OCI-LY7 (cell line): ENCODE measurements around the gene NAA10. TPM values are rescaled to one million over a fixed set of nuclear protein-coding genes. Genes with fewer than 3 reads are reported as not detected.
A peak's percentile ranks its signal among the peaks of the same experiment; 100 is the strongest.

Experiments used
- BruUV-seq: library from RNA; stranded (reverse); fragments of 400-500 nt; replicated peaks from 2 replicates; lab custom pipeline; 2021; lab: Mats Ljungman, UMichigan
- CTCF ChIA-PET: fragments of 300-600 bp; sonication (Branson Sonifier 250); formaldehyde crosslinking; loops from one replicate; lab custom pipeline; 2022; ENCODE audit warnings: antibody characterized with exemption; ENCODE audit not compliant: unreplicated experiment; lab: Charles Lee
- POLR2A ChIA-PET: fragments of 300-600 bp; sonication (Branson Sonifier 250); formaldehyde crosslinking; loops from one replicate; lab custom pipeline; 2022; ENCODE audit warnings: antibody characterized with exemption; lab: Charles Lee
- DNase-seq: peaks from one replicate; pipeline ENCODE4 v3.0.0-alpha.2; 2015; ENCODE audit warnings: low spot score
- H2AFZ ChIP-seq: fragments of 200-600 bp; sonication (generic), shearing (Covaris generic); 2 replicates; pipeline ENCODE4 v1.6.1; 2014; ENCODE audit warnings: mild to moderate bottlenecking, antibody characterized with exemption, low read length, moderate library complexity
- H3K27ac ChIP-seq: fragments of 200-600 bp; sonication (generic); 2 replicates; pipeline ENCODE4 v1.5.1; 2014; ENCODE audit warnings: mixed run types, low read depth, mild to moderate bottlenecking, moderate library complexity, low read length, inconsistent platforms; ENCODE audit not compliant: poor library complexity, severe bottlenecking
- H3K36me3 ChIP-seq: fragments of 200-600 bp; sonication (generic); 2 replicates; pipeline ENCODE4 v1.6.1; 2014; ENCODE audit warnings: mild to moderate bottlenecking, antibody characterized with exemption, low read length, moderate library complexity, mixed read lengths; ENCODE audit not compliant: insufficient read depth
- H3K4me1 ChIP-seq: fragments of 200-600 bp; sonication (generic); 2 replicates; pipeline ENCODE4 v1.5.1; 2014; ENCODE audit warnings: mild to moderate bottlenecking, low read length; ENCODE audit not compliant: insufficient read depth, poor library complexity, severe bottlenecking
- H3K4me2 ChIP-seq: fragments of 200-600 bp; sonication (generic); 2 replicates; pipeline ENCODE4 v1.6.1; 2014; ENCODE audit warnings: mild to moderate bottlenecking, low read length
- H3K4me3 ChIP-seq: fragments of 200-600 bp; sonication (generic); 2 replicates; pipeline ENCODE4 v1.5.1; 2014; ENCODE audit warnings: mild to moderate bottlenecking, low read depth, low read length; ENCODE audit not compliant: poor library complexity, severe bottlenecking
- H3K79me2 ChIP-seq: fragments of 200-600 bp; sonication (generic); 2 replicates; pipeline ENCODE4 v1.6.1; 2016; ENCODE audit warnings: low read depth, mild to moderate bottlenecking, low read length, moderate library complexity, mixed read lengths; ENCODE audit not compliant: insufficient read depth
- H3K9me2 ChIP-seq: fragments of 200-600 bp; sonication (generic); 2 replicates; pipeline ENCODE4 v1.6.1; 2016; ENCODE audit warnings: mild to moderate bottlenecking, low read length, mixed read lengths; ENCODE audit not compliant: insufficient read depth
- H3K9me3 ChIP-seq: fragments of 200-600 bp; sonication (generic); 2 replicates; pipeline ENCODE4 v1.6.1; 2014; ENCODE audit warnings: mild to moderate bottlenecking, mixed run types, low read length, mixed read lengths
- H4K20me1 ChIP-seq: fragments of 200-600 bp; sonication (generic); 2 replicates; pipeline ENCODE4 v1.6.1; 2014; ENCODE audit warnings: mild to moderate bottlenecking, antibody characterized with exemption, low read length, moderate library complexity, mixed read lengths; ENCODE audit not compliant: insufficient read depth
- CTCF ChIP-seq: fragments of 200-600 bp; sonication (generic); conservative IDR thresholded peaks from 2 replicates; pipeline ENCODE4 v1.5.1; 2014; ENCODE audit warnings: mild to moderate bottlenecking, antibody characterized with exemption, low read length, moderate library complexity, mixed read lengths
- EZH2phosphoT487 ChIP-seq: fragments of 200-600 bp; sonication (generic); IDR thresholded peaks from 2 replicates; pipeline ENCODE4 v1.6.1; 2018; ENCODE audit warnings: low read depth, borderline replicate concordance, mild to moderate bottlenecking, mixed run types, antibody characterized with exemption, low read length, moderate library complexity, mixed read lengths
- intact Hi-C: fragments of 100-400 bp; cut with micrococcal nuclease; formaldehyde crosslinking; loops from one replicate; pipeline ENCODE4 v1.10.0; 2022; ENCODE audit not compliant: unreplicated experiment
- total RNA-seq, 2 experiments: library from RNA; depleted of rRNA in 1 of 2; stranded (reverse); fragments of >200 nt in 1 of 2; shearing (Covaris generic) in 1 of 2; gene quantifications; 2 replicates each; pipeline ENCODE4 v1.2.3, GENCODE V29; 2014 to 2022

Gene NAA10
- total RNA-seq, 2 experiments from 2014 or later = 82.7 to 105 TPM

GRCh38 chrX:153954558-153955227 is 19.9 kb upstream of the NAA10 start:
- Histone ChIP-seq H4K20me1 (no peaks in the 10 kb centered on the region), H2AFZ (no peak overlapping the region), H3K9me3 (no peaks in the 10 kb centered on the region), H3K9me2 (no peaks in the 10 kb centered on the region), H3K4me1 (no peaks in the 10 kb centered on the region), H3K27ac (no peak overlapping the region), H3K36me3 (peaks cover 99% of the 10 kb centered on the region), H3K79me2 (no peaks in the 10 kb centered on the region), H3K4me2 (no peak overlapping the region), H3K4me3 (no peak overlapping the region)
- CTCF ChIA-PET = no interaction called here
- POLR2A ChIA-PET = no interaction called here
- TSS peak; percentile 52 for BruUV-seq
- TF ChIP-seq CTCF = no peak
- no peak for TF ChIP-seq EZH2phosphoT487
- intact Hi-C loops = no loop called here
- no peak for DNase-seq

- TF ChIP-seq CTCF (0 out of 2 replicates have a peak, but pooled peaks have one; percentile 18), EZH2phosphoT487 (no peak)
- Histone ChIP-seq H3K9me3 (no peaks in the 10 kb centered on the region), H3K79me2 (no peaks in the 10 kb centered on the region), H3K36me3 (peaks cover 98% of the 10 kb centered on the region), H2AFZ (no peak overlapping the region), H3K9me2 (no peaks in the 10 kb centered on the region), H3K4me1 (no peaks in the 10 kb centered on the region), H4K20me1 (no peaks in the 10 kb centered on the region), H3K4me3 (no peak overlapping the region), H3K4me2 (no peak overlapping the region), H3K27ac (no peak overlapping the region)
- BruUV-seq = no TSS peak
- ChIA-PET CTCF (interaction anchor here (1.5 kb wide), 1 partner anchor 13 kb away, joined by 3 read pairs; no protein-coding TSS in a partner anchor), POLR2A (no interaction called here)
- intact Hi-C loops = no loop called here
- DNase-seq = no peak
These were observed 19.2 kb upstream of the NAA10 start for GRCh38 chrX:153953892-153954557.
